Fibroblast of pulmonary artery (primary cell): Measurements from ENCODE around the gene CHMP4A.
"Not testable (repeated sequence)": the region's sequence is repeated elsewhere in the genome, so short reads cannot be mapped to it uniquely, and the experiment has no call there.

Source experiments
- DNase-seq: peaks from one replicate; pipeline ENCODE4 v3.0.0-alpha.2; 2010; ENCODE audit warnings: low read depth
- H3K4me3 ChIP-seq: replicated peaks from 2 replicates; pipeline ENCODE4 v1.5.1; 2011; ENCODE audit warnings: low read depth, mild to moderate bottlenecking, control low read depth, low read length, moderate library complexity
- CTCF ChIP-seq: IDR thresholded peaks from 2 replicates; pipeline ENCODE4 v1.5.1; 2011; ENCODE audit warnings: mild to moderate bottlenecking, control low read depth, low read length, inconsistent platforms; ENCODE audit errors: missing control alignments

CHMP4A gene

GRCh38 chr14:24207104-24207551, 6.2 kb downstream of the CHMP4A start:
- H3K4me3 ChIP-seq = no peak overlapping the region
- no peak for TF ChIP-seq CTCF

GRCh38 chr14:24206260-24207103, 6.8 kb downstream of the CHMP4A start:
- no peak for DNase-seq
- no peak for TF ChIP-seq CTCF
- H3K4me3 ChIP-seq = no peak overlapping the region

More at GRCh38 chr14:24207104-24207551, 6.2 kb downstream of the CHMP4A start:
- no peak for DNase-seq

GRCh38 chr14:24204163-24205146, 8.8 kb downstream of the CHMP4A start:
- no peak overlapping the region for H3K4me3 ChIP-seq
- TF ChIP-seq CTCF = no peak
- DNase-seq = no peak

- H3K4me3 ChIP-seq, DNase-seq: not testable (repeated sequence)
These were observed 9.9 kb downstream of the CHMP4A start for GRCh38 chr14:24203249-24203886.

GRCh38 chr14:24202538-24202937, 10.8 kb downstream of the CHMP4A start:
- DNase-seq, H3K4me3 ChIP-seq: not testable (repeated sequence)

GRCh38 chr14:24198814-24199524, 14.3 kb downstream of the CHMP4A start:
- no peak for TF ChIP-seq CTCF
- DNase-seq = no peak
- no peak overlapping the region for H3K4me3 ChIP-seq

GRCh38 chr14:24197056-24197450, 16.2 kb downstream of the CHMP4A start:
- no peak overlapping the region for H3K4me3 ChIP-seq
- no peak for DNase-seq

More at GRCh38 chr14:24197056-24197450, 16.2 kb downstream of the CHMP4A start:
- TF ChIP-seq CTCF = no peak
